ENCODE measurements around the gene SPATA17. TPM values are rescaled to one million over a fixed set of nuclear protein-coding genes. Genes with fewer than 3 reads are reported as not detected.
"Not testable (repeated sequence)": the region's sequence is repeated elsewhere in the genome, so short reads cannot be mapped to it uniquely, and the experiment has no call there.

Gene SPATA17
- total RNA-seq (2014; rRNA removed; shearing (Covaris generic); ENCODE audit: low replicate concordance): 0.35 and 3.4 TPM in 2 replicates

GRCh38 chr1:217630711-217631591 is at the start of gene SPATA17, which contains the start of gene GPATCH2:
TSS of gene SPATA17 (plus strand) at chr1:217631344. CDS start at chr1:217631379, 35 bp downstream.
TSS of gene GPATCH2 (minus strand) at chr1:217631090. CDS start at chr1:217630971, 119 bp downstream.
- DNase-seq: peak; percentile 85
- H3K4me3 ChIP-seq: peak within 1 kb of the TSS; percentile 95
- H3K9me3 ChIP-seq: no peaks in the 10 kb centered on the region
- H3K27me3 ChIP-seq: no peaks in the 10 kb centered on the region
- peaks cover 5% of the 10 kb centered on the region; the same call in 1 of the 2 replicates for H3K36me3 ChIP-seq

GRCh38 chr1:217584286-217584811 is 46.8 kb upstream of the SPATA17 start:
- H3K36me3 ChIP-seq, DNase-seq, H3K4me3 ChIP-seq, H3K9me3 ChIP-seq, H3K27me3 ChIP-seq: not testable (repeated sequence)

GRCh38 chr1:217585577-217585976 is 45.6 kb upstream of the SPATA17 start:
- H3K9me3 ChIP-seq: no peaks in the 10 kb centered on the region
- no peaks in the 10 kb centered on the region for H3K27me3 ChIP-seq
- DNase-seq: no peak
- H3K36me3 ChIP-seq: peaks cover 8% of the 10 kb centered on the region; the same call in 1 of the 2 replicates
- no peak overlapping the region for H3K4me3 ChIP-seq

GRCh38 chr1:217586586-217586985 is 44.6 kb upstream of the SPATA17 start:
- Histone ChIP-seq H3K36me3 (peaks cover 11% of the 10 kb centered on the region), H3K9me3 (no peaks in the 10 kb centered on the region; the same call in 1 of the 2 replicates), H3K4me3 (no peak overlapping the region), H3K27me3 (no peaks in the 10 kb centered on the region)
- no peak for DNase-seq

GRCh38 chr1:217590598-217590997 is 40.5 kb upstream of the SPATA17 start:
- H3K36me3 ChIP-seq: peaks cover 10% of the 10 kb centered on the region
- H3K27me3 ChIP-seq: no peaks in the 10 kb centered on the region
- DNase-seq: no peak
- H3K4me3 ChIP-seq: no peak overlapping the region
- H3K9me3 ChIP-seq: no peaks in the 10 kb centered on the region; the same call in 1 of the 2 replicates

- Histone ChIP-seq H3K36me3 (peaks cover 11% of the 10 kb centered on the region), H3K4me3 (no peak overlapping the region), H3K27me3 (no peaks in the 10 kb centered on the region), H3K9me3 (no peaks in the 10 kb centered on the region)
- no peak for DNase-seq
Measured at GRCh38 chr1:217599154-217599553, 32.0 kb upstream of the SPATA17 start.

- no peak overlapping the region for H3K4me3 ChIP-seq
- no peaks in the 10 kb centered on the region for H3K9me3 ChIP-seq
- peaks cover 13% of the 10 kb centered on the region for H3K36me3 ChIP-seq
- no peak for DNase-seq
- no peaks in the 10 kb centered on the region for H3K27me3 ChIP-seq
Measured at GRCh38 chr1:217602380-217602779, 28.8 kb upstream of the SPATA17 start.

- H3K9me3 ChIP-seq: no peaks in the 10 kb centered on the region
- H3K27me3 ChIP-seq: no peaks in the 10 kb centered on the region
- H3K36me3 ChIP-seq: peaks cover 26% of the 10 kb centered on the region
- no peak overlapping the region for H3K4me3 ChIP-seq
- no peak for DNase-seq
Measured at GRCh38 chr1:217605390-217605789, 25.8 kb upstream of the SPATA17 start.

- DNase-seq: no peak
- H3K36me3 ChIP-seq: peaks cover 39% of the 10 kb centered on the region
- H3K9me3 ChIP-seq: no peaks in the 10 kb centered on the region
- no peak overlapping the region for H3K4me3 ChIP-seq
- H3K27me3 ChIP-seq: no peaks in the 10 kb centered on the region
Measured at GRCh38 chr1:217614200-217614712, 16.9 kb upstream of the SPATA17 start.

- peaks cover 36% of the 10 kb centered on the region for H3K36me3 ChIP-seq
- H3K4me3 ChIP-seq: no peak overlapping the region
- no peak for DNase-seq
Measured at GRCh38 chr1:217617126-217617525, 14.0 kb upstream of the SPATA17 start.

GRCh38 chr1:217620814-217621213 is 10.3 kb upstream of the SPATA17 start:
- peaks cover 30% of the 10 kb centered on the region for H3K36me3 ChIP-seq
- DNase-seq: no peak
- H3K9me3 ChIP-seq: no peaks in the 10 kb centered on the region
- no peaks in the 10 kb centered on the region for H3K27me3 ChIP-seq
- no peak overlapping the region for H3K4me3 ChIP-seq

More at GRCh38 chr1:217617126-217617525, 14.0 kb upstream of the SPATA17 start:
- Histone ChIP-seq H3K9me3 (no peaks in the 10 kb centered on the region), H3K27me3 (no peaks in the 10 kb centered on the region)

GRCh38 chr1:217622042-217622441 is 9.1 kb upstream of the SPATA17 start:
- Histone ChIP-seq H3K4me3 (no peak overlapping the region), H3K36me3 (peaks cover 33% of the 10 kb centered on the region), H3K27me3 (no peaks in the 10 kb centered on the region), H3K9me3 (no peaks in the 10 kb centered on the region)
- no peak for DNase-seq

- Histone ChIP-seq H3K4me3 (no peak overlapping the region), H3K9me3 (no peaks in the 10 kb centered on the region), H3K36me3 (peaks cover 8% of the 10 kb centered on the region; the same call in 1 of the 2 replicates), H3K27me3 (no peaks in the 10 kb centered on the region)
- DNase-seq: no peak
Measured at GRCh38 chr1:217626321-217626720, 4.8 kb upstream of the SPATA17 start.

GRCh38 chr1:217627431-217627830 is 3.7 kb upstream of the SPATA17 start:
- no peak for DNase-seq
- H3K4me3 ChIP-seq: no peak overlapping the region
- no peaks in the 10 kb centered on the region for H3K9me3 ChIP-seq

GRCh38 chr1:217642455-217642854 is 11.3 kb downstream of the SPATA17 start:
- Histone ChIP-seq H3K36me3 (no peaks in the 10 kb centered on the region), H3K9me3 (no peaks in the 10 kb centered on the region), H3K27me3 (no peaks in the 10 kb centered on the region), H3K4me3 (no peak overlapping the region)
- DNase-seq: no peak

More at GRCh38 chr1:217627431-217627830, 3.7 kb upstream of the SPATA17 start:
- Histone ChIP-seq H3K36me3 (peaks cover 8% of the 10 kb centered on the region; the same call in 1 of the 2 replicates), H3K27me3 (no peaks in the 10 kb centered on the region)

- H3K36me3 ChIP-seq: no peaks in the 10 kb centered on the region
- H3K4me3 ChIP-seq: no peak overlapping the region
- no peaks in the 10 kb centered on the region for H3K9me3 ChIP-seq
- no peaks in the 10 kb centered on the region for H3K27me3 ChIP-seq
- peak; percentile 82 for DNase-seq
Measured at GRCh38 chr1:217647791-217648190, 16.6 kb downstream of the SPATA17 start.

GRCh38 chr1:217650674-217651073 is 19.5 kb downstream of the SPATA17 start:
- Histone ChIP-seq H3K9me3 (no peaks in the 10 kb centered on the region), H3K4me3 (no peak overlapping the region), H3K27me3 (no peaks in the 10 kb centered on the region), H3K36me3 (no peaks in the 10 kb centered on the region)
- no peak for DNase-seq

Measured in MG63 (cell line).